ENCODE measurements around the gene ST6GALNAC1. TPM values are rescaled to one million over a fixed set of nuclear protein-coding genes. Genes with fewer than 3 reads are reported as not detected.

The ST6GALNAC1 gene
- total and polyA plus RNA-seq, 10 of the 15 experiments (the other 5 are each of a cell fraction or from before 2014, with no cell fraction given) = 0.08 TPM; not detected in 9

DNA sequence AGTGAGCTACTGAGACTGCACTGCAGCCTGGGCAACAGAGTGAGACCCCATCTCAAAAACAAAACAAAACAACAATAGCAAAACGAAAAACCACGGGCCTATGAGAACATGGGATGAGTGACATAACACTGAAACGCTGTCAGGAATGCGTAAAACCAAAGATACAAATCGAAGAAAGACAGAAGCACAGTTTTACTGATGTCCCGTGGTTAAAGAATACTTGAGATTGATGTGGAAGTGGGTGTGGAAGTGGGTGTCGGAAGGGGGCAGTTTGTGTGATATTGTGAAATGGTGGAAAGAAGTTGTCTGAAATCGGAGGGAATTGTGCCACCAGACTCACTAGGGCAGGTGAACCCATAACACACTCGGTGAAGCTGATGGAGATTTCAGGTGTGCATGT, 67.4 kb downstream of the ST6GALNAC1 start (continued):
- TF ChIP-seq, protein P1, sequence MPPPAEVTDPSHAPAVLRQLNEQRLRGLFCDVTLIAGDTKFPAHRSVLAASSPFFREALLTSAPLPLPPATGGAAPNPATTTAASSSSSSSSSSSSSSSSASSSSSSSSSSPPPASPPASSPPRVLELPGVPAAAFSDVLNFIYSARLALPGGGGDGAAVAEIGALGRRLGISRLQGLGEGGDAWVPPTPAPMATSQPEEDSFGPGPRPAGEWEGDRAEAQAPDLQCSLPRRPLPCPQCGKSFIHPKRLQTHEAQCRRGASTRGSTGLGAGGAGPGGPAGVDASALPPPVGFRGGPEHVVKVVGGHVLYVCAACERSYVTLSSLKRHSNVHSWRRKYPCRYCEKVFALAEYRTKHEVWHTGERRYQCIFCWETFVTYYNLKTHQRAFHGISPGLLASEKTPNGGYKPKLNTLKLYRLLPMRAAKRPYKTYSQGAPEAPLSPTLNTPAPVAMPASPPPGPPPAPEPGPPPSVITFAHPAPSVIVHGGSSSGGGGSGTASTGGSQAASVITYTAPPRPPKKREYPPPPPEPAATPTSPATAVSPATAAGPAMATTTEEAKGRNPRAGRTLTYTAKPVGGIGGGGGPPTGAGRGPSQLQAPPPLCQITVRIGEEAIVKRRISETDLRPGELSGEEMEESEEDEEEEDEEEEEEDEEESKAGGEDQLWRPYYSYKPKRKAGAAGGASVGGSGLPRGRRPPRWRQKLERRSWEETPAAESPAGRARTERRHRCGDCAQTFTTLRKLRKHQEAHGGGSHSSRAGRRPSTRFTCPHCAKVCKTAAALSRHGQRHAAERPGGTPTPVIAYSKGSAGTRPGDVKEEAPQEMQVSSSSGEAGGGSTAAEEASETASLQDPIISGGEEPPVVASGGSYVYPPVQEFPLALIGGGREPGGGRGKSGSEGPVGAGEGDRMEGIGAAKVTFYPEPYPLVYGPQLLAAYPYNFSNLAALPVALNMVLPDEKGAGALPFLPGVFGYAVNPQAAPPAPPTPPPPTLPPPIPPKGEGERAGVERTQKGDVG (CRISPR knock-in tag; IDR thresholded peaks at IDR 0.05) = no peak
- TF ChIP-seq NFYA (IDR thresholded peaks at IDR 0.05; ENCODE audit: borderline replicate concordance, low read depth, low read length) (no peak), MEF2B (IDR thresholded peaks at IDR 0.05; ENCODE audit: partially characterized antibody, poor library complexity, severe bottlenecking) (no peak)

DNA sequence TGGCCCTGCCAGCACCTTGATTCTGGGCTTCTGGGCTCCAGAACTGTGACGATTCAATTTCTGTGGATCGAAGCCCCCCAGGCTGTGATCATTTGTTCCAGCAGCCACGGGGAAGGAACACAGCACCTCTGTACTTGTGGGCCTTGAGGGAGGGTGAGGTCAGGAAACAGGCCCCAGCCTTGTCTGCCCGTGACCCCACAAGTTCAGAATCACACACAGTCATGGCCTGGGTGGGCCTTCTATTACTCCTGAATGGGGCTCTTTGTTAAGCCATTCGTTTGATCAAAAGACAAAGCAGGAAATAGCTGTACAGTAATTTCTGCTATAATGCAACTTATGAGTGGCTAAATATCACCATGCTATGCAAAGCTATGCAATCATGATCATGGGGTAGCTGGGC, 68.0 kb downstream of the ST6GALNAC1 start:
- no peak overlapping the region for H3K9ac ChIP-seq (ENCODE audit: control insufficient read depth, insufficient read depth, low read length)
- intact Hi-C loops (cut with micrococcal nuclease; ENCODE audit: unreplicated experiment) (no loop called here), in situ Hi-C loops (cut with MboI) (no loop called here)
- H3K4me1 ChIP-seq (ENCODE audit: control insufficient read depth, insufficient read depth, low read length) = peaks cover 14% of the 10 kb centered on the region
- H3K27me3 ChIP-seq (replicated peaks in 1 of 2; ENCODE audit: control insufficient read depth in 2 of 2, insufficient read depth in 2 of 2, low read length in 1 of 2) = no peaks in the 10 kb centered on the region
- H3K27ac ChIP-seq (ENCODE audit: control insufficient read depth, insufficient read depth) = no peak overlapping the region
- SMC1A ChIA-PET (ENCODE audit: uncharacterized antibody, unreplicated experiment) = no interaction called here
- no TSS peak for BruUV-seq (replicated peaks)
- H2AFZ ChIP-seq (ENCODE audit: control insufficient read depth, low read depth, low read length) = no peak overlapping the region
- POLR2A ChIA-PET = interaction anchor here (0.6 kb wide), 1 partner anchor 29 kb away, joined by 5 read pairs; no protein-coding TSS in a partner anchor
- no peaks in the 10 kb centered on the region for H4K20me1 ChIP-seq (ENCODE audit: control insufficient read depth, insufficient read depth)
- ATAC-seq (no peak), DNase-seq (ENCODE audit: low read depth, low spot score) (no peak), FAIRE-seq (no peak)
- no peaks in the 10 kb centered on the region for H3K36me3 ChIP-seq (ENCODE audit: control insufficient read depth in 2 of 2, insufficient read depth in 2 of 2, low read length in 1 of 2)
- CTCF ChIA-PET = interaction anchor here (0.7 to 2.2 kb wide), 4 partner anchors 14 to 106 kb away, joined by 3 to 6 read pairs (median 4); no protein-coding TSS in a partner anchor
- RAD21 ChIA-PET (ENCODE audit: unreplicated experiment) = no interaction called here
- no peaks in the 10 kb centered on the region for H3K9me3 ChIP-seq (replicated peaks; ENCODE audit: control insufficient read depth, insufficient read depth, low read length)
- H3K79me2 ChIP-seq (ENCODE audit: control insufficient read depth, insufficient read depth, low read length) = no peaks in the 10 kb centered on the region
- WGBS (ENCODE audit: insufficient coverage, insufficient replicate concordance, low lambda C conversion rate, missing lambda C conversion rate) = 51% methylated on average over 5 of the region's 5 CpGs
- no peak overlapping the region for H3K4me3 ChIP-seq
- no peak overlapping the region for H3K4me2 ChIP-seq (ENCODE audit: control insufficient read depth, insufficient read depth)
- TF ChIP-seq EED (IDR thresholded peaks at IDR 0.05; ENCODE audit: low read depth) = no peak
- TF ChIP-seq, protein P1 (CRISPR knock-in tag; IDR thresholded peaks at IDR 0.05) = no peak
- TF ChIP-seq NFYA (IDR thresholded peaks at IDR 0.05; ENCODE audit: borderline replicate concordance, low read depth, low read length) = no peak
- TF ChIP-seq KLF5 (IDR thresholded peaks at IDR 0.05; ENCODE audit: partially characterized antibody) = no peak
- no peak for TF ChIP-seq NFIC (IDR thresholded peaks at IDR 0.05; ENCODE audit: low read depth, low read length)
- TF ChIP-seq ZNF207 (IDR thresholded peaks at IDR 0.05; ENCODE audit: borderline replicate concordance) = no peak
- TF ChIP-seq CHD2 (IDR thresholded peaks at IDR 0.05; ENCODE audit: borderline replicate concordance, low read depth, low read length) = no peak
- no peak for TF ChIP-seq NR2F1 (conservative IDR thresholded peaks at IDR 0.05)
- TF ChIP-seq JUNB (IDR thresholded peaks at IDR 0.05) = no peak
- TF ChIP-seq, protein P2, sequence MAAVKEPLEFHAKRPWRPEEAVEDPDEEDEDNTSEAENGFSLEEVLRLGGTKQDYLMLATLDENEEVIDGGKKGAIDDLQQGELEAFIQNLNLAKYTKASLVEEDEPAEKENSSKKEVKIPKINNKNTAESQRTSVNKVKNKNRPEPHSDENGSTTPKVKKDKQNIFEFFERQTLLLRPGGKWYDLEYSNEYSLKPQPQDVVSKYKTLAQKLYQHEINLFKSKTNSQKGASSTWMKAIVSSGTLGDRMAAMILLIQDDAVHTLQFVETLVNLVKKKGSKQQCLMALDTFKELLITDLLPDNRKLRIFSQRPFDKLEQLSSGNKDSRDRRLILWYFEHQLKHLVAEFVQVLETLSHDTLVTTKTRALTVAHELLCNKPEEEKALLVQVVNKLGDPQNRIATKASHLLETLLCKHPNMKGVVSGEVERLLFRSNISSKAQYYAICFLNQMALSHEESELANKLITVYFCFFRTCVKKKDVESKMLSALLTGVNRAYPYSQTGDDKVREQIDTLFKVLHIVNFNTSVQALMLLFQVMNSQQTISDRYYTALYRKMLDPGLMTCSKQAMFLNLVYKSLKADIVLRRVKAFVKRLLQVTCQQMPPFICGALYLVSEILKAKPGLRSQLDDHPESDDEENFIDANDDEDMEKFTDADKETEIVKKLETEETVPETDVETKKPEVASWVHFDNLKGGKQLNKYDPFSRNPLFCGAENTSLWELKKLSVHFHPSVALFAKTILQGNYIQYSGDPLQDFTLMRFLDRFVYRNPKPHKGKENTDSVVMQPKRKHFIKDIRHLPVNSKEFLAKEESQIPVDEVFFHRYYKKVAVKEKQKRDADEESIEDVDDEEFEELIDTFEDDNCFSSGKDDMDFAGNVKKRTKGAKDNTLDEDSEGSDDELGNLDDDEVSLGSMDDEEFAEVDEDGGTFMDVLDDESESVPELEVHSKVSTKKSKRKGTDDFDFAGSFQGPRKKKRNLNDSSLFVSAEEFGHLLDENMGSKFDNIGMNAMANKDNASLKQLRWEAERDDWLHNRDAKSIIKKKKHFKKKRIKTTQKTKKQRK (IDR thresholded peaks at IDR 0.05; ENCODE audit: low read depth, low read length) = no peak
- no peak for TF ChIP-seq SIN3A (IDR thresholded peaks at IDR 0.05; ENCODE audit: low read depth, low read length)
- no peak for TF ChIP-seq TCF7 (IDR thresholded peaks at IDR 0.05; ENCODE audit: borderline replicate concordance)
